Effector memory CD4-positive, alpha-beta T cell (primary cell): ENCODE results near the gene CTTN.

Experiments used
- DNase-seq, 3 donors: peaks; one replicate each; pipeline ENCODE4 v3.0.0-alpha.2; 2020
- H3K27ac ChIP-seq: 2 replicates; pipeline ENCODE4 v1.7.0; 2013; ENCODE audit warnings: mild to moderate bottlenecking, low read length, moderate library complexity; ENCODE audit not compliant: insufficient read depth, poor library complexity, severe bottlenecking
- H3K27me3 ChIP-seq: replicated peaks from 2 replicates; pipeline ENCODE4 v1.7.0; 2013; ENCODE audit warnings: mild to moderate bottlenecking, low read length; ENCODE audit not compliant: insufficient read depth, control insufficient read depth, poor library complexity, severe bottlenecking
- H3K36me3 ChIP-seq: 2 replicates; pipeline ENCODE4 v1.7.0; 2013; ENCODE audit warnings: mild to moderate bottlenecking, low read length, moderate library complexity; ENCODE audit not compliant: control insufficient read depth, insufficient read depth
- H3K4me1 ChIP-seq: 2 replicates; pipeline ENCODE4 v1.7.0; 2013; ENCODE audit warnings: low read length, mild to moderate bottlenecking; ENCODE audit not compliant: control insufficient read depth, insufficient read depth, poor library complexity, severe bottlenecking
- H3K4me3 ChIP-seq: 2 replicates; pipeline ENCODE4 v1.7.0; 2013; ENCODE audit warnings: low read length, low read depth, mild to moderate bottlenecking; ENCODE audit not compliant: insufficient read depth, poor library complexity, severe bottlenecking
- H3K9me3 ChIP-seq: 2 replicates; pipeline ENCODE4 v1.7.0; 2013; ENCODE audit warnings: mild to moderate bottlenecking, low read length, moderate library complexity; ENCODE audit not compliant: control insufficient read depth

The CTTN gene

GRCh38 chr11:70359451-70360205 is 38.7 kb upstream of the CTTN start:
- DNase-seq: no peak
- H3K4me3 ChIP-seq: no peak overlapping the region
- H3K36me3 ChIP-seq: peaks cover 46% of the 10 kb centered on the region
- no peaks in the 10 kb centered on the region for H3K9me3 ChIP-seq
- H3K27me3 ChIP-seq: no peaks in the 10 kb centered on the region
- H3K27ac ChIP-seq: no peak overlapping the region
- H3K4me1 ChIP-seq: peaks cover 3% of the 10 kb centered on the region

GRCh38 chr11:70360211-70360610 is 38.1 kb upstream of the CTTN start:
- no peak for DNase-seq
- peaks cover 9% of the 10 kb centered on the region for H3K4me1 ChIP-seq
- no peak overlapping the region for H3K27ac ChIP-seq
- peaks cover 40% of the 10 kb centered on the region for H3K36me3 ChIP-seq
- no peaks in the 10 kb centered on the region for H3K9me3 ChIP-seq
- H3K4me3 ChIP-seq: no peak overlapping the region
- no peaks in the 10 kb centered on the region for H3K27me3 ChIP-seq

GRCh38 chr11:70364178-70364577 is 34.2 kb upstream of the CTTN start:
- H3K27me3 ChIP-seq: no peaks in the 10 kb centered on the region
- no peak overlapping the region for H3K27ac ChIP-seq
- no peaks in the 10 kb centered on the region for H3K9me3 ChIP-seq
- peaks cover 18% of the 10 kb centered on the region for H3K36me3 ChIP-seq
- no peak overlapping the region for H3K4me3 ChIP-seq
- DNase-seq: no peak
- peaks cover 11% of the 10 kb centered on the region for H3K4me1 ChIP-seq

- Histone ChIP-seq H3K4me1 (peaks cover 11% of the 10 kb centered on the region), H3K36me3 (peaks cover 11% of the 10 kb centered on the region), H3K9me3 (no peaks in the 10 kb centered on the region), H3K27me3 (no peaks in the 10 kb centered on the region), H3K27ac (no peak overlapping the region), H3K4me3 (peak overlapping the region; percentile 11)
- DNase-seq: peak; percentile 8 to 15 (median 8)
Observed at GRCh38 chr11:70364745-70365543, 33.4 kb upstream of the CTTN start.

- Histone ChIP-seq H3K27me3 (no peaks in the 10 kb centered on the region), H3K27ac (no peak overlapping the region), H3K36me3 (peaks cover 8% of the 10 kb centered on the region), H3K4me3 (peak overlapping the region; percentile 11), H3K9me3 (no peaks in the 10 kb centered on the region), H3K4me1 (peaks cover 11% of the 10 kb centered on the region)
- DNase-seq: no peak
Observed at GRCh38 chr11:70365544-70365927, 32.8 kb upstream of the CTTN start.

- Histone ChIP-seq H3K4me3 (no peak overlapping the region), H3K4me1 (peaks cover 11% of the 10 kb centered on the region), H3K27ac (no peak overlapping the region), H3K9me3 (no peaks in the 10 kb centered on the region), H3K36me3 (peaks cover 8% of the 10 kb centered on the region), H3K27me3 (no peaks in the 10 kb centered on the region)
- no peak for DNase-seq
Observed at GRCh38 chr11:70367071-70367470, 31.3 kb upstream of the CTTN start.

GRCh38 chr11:70368961-70369360 is 29.4 kb upstream of the CTTN start:
- no peaks in the 10 kb centered on the region for H3K27me3 ChIP-seq
- H3K4me1 ChIP-seq: peaks cover 11% of the 10 kb centered on the region
- no peak for DNase-seq
- no peak overlapping the region for H3K27ac ChIP-seq
- H3K4me3 ChIP-seq: no peak overlapping the region
- no peaks in the 10 kb centered on the region for H3K9me3 ChIP-seq
- H3K36me3 ChIP-seq: peaks cover 17% of the 10 kb centered on the region

- Histone ChIP-seq H3K27ac (no peak overlapping the region), H3K9me3 (no peaks in the 10 kb centered on the region), H3K36me3 (peaks cover 33% of the 10 kb centered on the region), H3K4me1 (no peaks in the 10 kb centered on the region), H3K27me3 (no peaks in the 10 kb centered on the region), H3K4me3 (no peak overlapping the region)
- DNase-seq: no peak
Observed at GRCh38 chr11:70371241-70371640, 27.1 kb upstream of the CTTN start.

GRCh38 chr11:70372076-70372475 is 26.3 kb upstream of the CTTN start:
- H3K9me3 ChIP-seq: no peaks in the 10 kb centered on the region
- no peak overlapping the region for H3K27ac ChIP-seq
- peaks cover 38% of the 10 kb centered on the region for H3K36me3 ChIP-seq
- no peak overlapping the region for H3K4me3 ChIP-seq
- no peaks in the 10 kb centered on the region for H3K4me1 ChIP-seq
- no peak for DNase-seq
- no peaks in the 10 kb centered on the region for H3K27me3 ChIP-seq

GRCh38 chr11:70376621-70377020 is 21.7 kb upstream of the CTTN start:
- H3K4me1 ChIP-seq: no peaks in the 10 kb centered on the region
- peaks cover 64% of the 10 kb centered on the region for H3K36me3 ChIP-seq
- DNase-seq: no peak

More at GRCh38 chr11:70376621-70377020, 21.7 kb upstream of the CTTN start:
- Histone ChIP-seq H3K27me3 (no peaks in the 10 kb centered on the region), H3K4me3 (no peak overlapping the region), H3K9me3 (no peaks in the 10 kb centered on the region), H3K27ac (no peak overlapping the region)
